GM13977 (cell line): ENCODE data around the gene USP35.

Experiments
- DNase-seq: peaks from one replicate; pipeline ENCODE4 v3.0.0; 2012; ENCODE audit warnings: low spot score
- CTCF ChIP-seq: IDR thresholded peaks from 2 replicates; pipeline ENCODE4 v1.5.1; 2012; ENCODE audit warnings: mild to moderate bottlenecking, control low read depth; ENCODE audit not compliant: insufficient read depth; ENCODE audit errors: extremely low read depth, missing control alignments
- in situ Hi-C: fragments of 300-500 bp; cut with MboI; formaldehyde crosslinking; loops from one replicate; pipeline ENCODE4 v1.12.0; 2022; ENCODE audit warnings: low sequenced_read_pairs, low pct_unique_long_range_greater_than_20kb, mixed read lengths, inconsistent platforms; ENCODE audit not compliant: unreplicated experiment

The USP35 gene

GRCh38 chr11:78160557-78160956 lies 28.2 kb upstream of the USP35 start:
- DNase-seq: no peak
- TF ChIP-seq CTCF: no peak
- in situ Hi-C loops: no loop called here

GRCh38 chr11:78161346-78161745 lies 27.4 kb upstream of the USP35 start:
- in situ Hi-C loops: no loop called here
- TF ChIP-seq CTCF: no peak
- no peak for DNase-seq

GRCh38 chr11:78161962-78162371 lies 26.8 kb upstream of the USP35 start:
- no peak for DNase-seq
- in situ Hi-C loops: no loop called here
- TF ChIP-seq CTCF: no peak

GRCh38 chr11:78163828-78164227 lies 24.9 kb upstream of the USP35 start:
- no peak for TF ChIP-seq CTCF
- no peak for DNase-seq
- in situ Hi-C loops: no loop called here

GRCh38 chr11:78164471-78164870 lies 24.2 kb upstream of the USP35 start:
- no peak for DNase-seq
- in situ Hi-C loops: no loop called here
- no peak for TF ChIP-seq CTCF

- no peak for DNase-seq
- no peak for TF ChIP-seq CTCF
- in situ Hi-C loops: no loop called here
Observed at GRCh38 chr11:78166855-78167469, 21.8 kb upstream of the USP35 start.
